Measurements from ENCODE around the gene PPFIA3. TPM values are rescaled to one million over a fixed set of nuclear protein-coding genes. Genes with fewer than 3 reads are reported as not detected.

Gene PPFIA3
- polyA plus RNA-seq, 2 of the 4 experiments (the other 2 are of a cell fraction) = 3.2 to 7.3 TPM

Small RNA genes within 50 kb of the gene (small RNA-seq; reads per million reads assigned to genes)
- gene RN7SL708P = 0 reads per million in 6 experiments

Other genes starting within 250 kb of the PPFIA3 start
- gene PPP1R15A, start 247.1 kb upstream of the PPFIA3 start, polyA plus RNA-seq (2011; rRNA removed) = 49.0 and 74.2 TPM in 2 replicates
- 28.1 to 29.7 TPM (median 29.2 TPM) in 3 replicates for gene PPP1R15A, start 247.1 kb upstream of the PPFIA3 start, polyA plus RNA-seq (2017; fragmentation: RNase III; extraction: RNeasy Plus Mini Kit Qiagen cat#74134 plus additional on column Dnase treatment)
- gene TULP2, start 220.8 kb upstream of the PPFIA3 start, polyA plus RNA-seq (2011; rRNA removed) = not detected in 2 replicates
- not detected in 3 replicates for gene TULP2, start 220.8 kb upstream of the PPFIA3 start, polyA plus RNA-seq (2017; fragmentation: RNase III; extraction: RNeasy Plus Mini Kit Qiagen cat#74134 plus additional on column Dnase treatment)
- gene NUCB1, start 219.2 kb upstream of the PPFIA3 start, polyA plus RNA-seq (2011; rRNA removed) = 58.5 and 79.5 TPM in 2 replicates
- gene NUCB1, start 219.2 kb upstream of the PPFIA3 start, polyA plus RNA-seq (2017; fragmentation: RNase III; extraction: RNeasy Plus Mini Kit Qiagen cat#74134 plus additional on column Dnase treatment) = 154 to 182 TPM (median 174 TPM) in 3 replicates
- 0.60 and 0.78 TPM in 2 replicates for gene DHDH, start 185.8 kb upstream of the PPFIA3 start, polyA plus RNA-seq (2011; rRNA removed)
- gene DHDH, start 185.8 kb upstream of the PPFIA3 start, polyA plus RNA-seq (2017; fragmentation: RNase III; extraction: RNeasy Plus Mini Kit Qiagen cat#74134 plus additional on column Dnase treatment) = 1.1 to 1.2 TPM (median 1.2 TPM) in 3 replicates
- 120 and 134 TPM in 2 replicates for gene BAX, start 164.7 kb upstream of the PPFIA3 start, polyA plus RNA-seq (2011; rRNA removed)
- gene BAX, start 164.7 kb upstream of the PPFIA3 start, polyA plus RNA-seq (2017; fragmentation: RNase III; extraction: RNeasy Plus Mini Kit Qiagen cat#74134 plus additional on column Dnase treatment) = 265 to 299 TPM (median 284 TPM) in 3 replicates
- 4,743 and 7,067 TPM in 2 replicates for gene FTL, start 154.2 kb upstream of the PPFIA3 start, polyA plus RNA-seq (2011; rRNA removed)
- 12,141 to 13,930 TPM (median 13,921 TPM) in 3 replicates for gene FTL, start 154.2 kb upstream of the PPFIA3 start, polyA plus RNA-seq (2017; fragmentation: RNase III; extraction: RNeasy Plus Mini Kit Qiagen cat#74134 plus additional on column Dnase treatment)
- gene GYS1, start 126.2 kb upstream of the PPFIA3 start, polyA plus RNA-seq (2011; rRNA removed) = 10.3 and 16.4 TPM in 2 replicates
- gene GYS1, start 126.2 kb upstream of the PPFIA3 start, polyA plus RNA-seq (2017; fragmentation: RNase III; extraction: RNeasy Plus Mini Kit Qiagen cat#74134 plus additional on column Dnase treatment) = 23.8 to 25.0 TPM (median 24.8 TPM) in 3 replicates
- gene RUVBL2, start 125.7 kb upstream of the PPFIA3 start, polyA plus RNA-seq (2011; rRNA removed) = 146 and 186 TPM in 2 replicates
- gene RUVBL2, start 125.7 kb upstream of the PPFIA3 start, polyA plus RNA-seq (2017; fragmentation: RNase III; extraction: RNeasy Plus Mini Kit Qiagen cat#74134 plus additional on column Dnase treatment) = 213 to 274 TPM (median 225 TPM) in 3 replicates
- gene LHB, start 102.5 kb upstream of the PPFIA3 start, polyA plus RNA-seq (2011; rRNA removed) = not detected in 2 replicates
- 0.22 TPM in 1 of 3 replicates, not detected in the others for gene LHB, start 102.5 kb upstream of the PPFIA3 start, polyA plus RNA-seq (2017; fragmentation: RNase III; extraction: RNeasy Plus Mini Kit Qiagen cat#74134 plus additional on column Dnase treatment)
- not detected in 2 replicates for gene CGB3, start 95.2 kb upstream of the PPFIA3 start, polyA plus RNA-seq (2011; rRNA removed)
- 0.13 to 0.28 TPM in 2 of 3 replicates, not detected in the other for gene CGB3, start 95.2 kb upstream of the PPFIA3 start, polyA plus RNA-seq (2017; fragmentation: RNase III; extraction: RNeasy Plus Mini Kit Qiagen cat#74134 plus additional on column Dnase treatment)
- gene CGB2, start 87.7 kb upstream of the PPFIA3 start, polyA plus RNA-seq (2011; rRNA removed) = not detected in 2 replicates
- gene CGB2, start 87.7 kb upstream of the PPFIA3 start, polyA plus RNA-seq (2017; fragmentation: RNase III; extraction: RNeasy Plus Mini Kit Qiagen cat#74134 plus additional on column Dnase treatment) = not detected in 3 replicates
- not detected in 2 replicates for gene CGB1, start 82.6 kb upstream of the PPFIA3 start, polyA plus RNA-seq (2011; rRNA removed)
- gene CGB1, start 82.6 kb upstream of the PPFIA3 start, polyA plus RNA-seq (2017; fragmentation: RNase III; extraction: RNeasy Plus Mini Kit Qiagen cat#74134 plus additional on column Dnase treatment) = 0.13 TPM in 1 of 3 replicates, not detected in the others
- 0.15 and 0.23 TPM in 2 replicates for gene CGB5, start 75.7 kb upstream of the PPFIA3 start, polyA plus RNA-seq (2011; rRNA removed)
- gene CGB5, start 75.7 kb upstream of the PPFIA3 start, polyA plus RNA-seq (2017; fragmentation: RNase III; extraction: RNeasy Plus Mini Kit Qiagen cat#74134 plus additional on column Dnase treatment) = 0.53 to 0.94 TPM (median 0.71 TPM) in 3 replicates
- gene CGB8, start 70.4 kb upstream of the PPFIA3 start, polyA plus RNA-seq (2011; rRNA removed) = 0.63 and 0.95 TPM in 2 replicates
- gene CGB8, start 70.4 kb upstream of the PPFIA3 start, polyA plus RNA-seq (2017; fragmentation: RNase III; extraction: RNeasy Plus Mini Kit Qiagen cat#74134 plus additional on column Dnase treatment) = 2.0 to 2.7 TPM (median 2.4 TPM) in 3 replicates
- gene CGB7, start 61.8 kb upstream of the PPFIA3 start, polyA plus RNA-seq (2011; rRNA removed) = 0.34 and 0.56 TPM in 2 replicates
- 0.63 to 0.88 TPM (median 0.79 TPM) in 3 replicates for gene CGB7, start 61.8 kb upstream of the PPFIA3 start, polyA plus RNA-seq (2017; fragmentation: RNase III; extraction: RNeasy Plus Mini Kit Qiagen cat#74134 plus additional on column Dnase treatment)
- gene NTF4, start 54.7 kb upstream of the PPFIA3 start, polyA plus RNA-seq (2011; rRNA removed) = 0.34 and 0.37 TPM in 2 replicates
- 1.0 to 2.4 TPM (median 1.7 TPM) in 3 replicates for gene NTF4, start 54.7 kb upstream of the PPFIA3 start, polyA plus RNA-seq (2017; fragmentation: RNase III; extraction: RNeasy Plus Mini Kit Qiagen cat#74134 plus additional on column Dnase treatment)
- not detected in 2 replicates for gene KCNA7, start 46.8 kb upstream of the PPFIA3 start, polyA plus RNA-seq (2011; rRNA removed)
- not detected in 3 replicates for gene KCNA7, start 46.8 kb upstream of the PPFIA3 start, polyA plus RNA-seq (2017; fragmentation: RNase III; extraction: RNeasy Plus Mini Kit Qiagen cat#74134 plus additional on column Dnase treatment)
- gene SNRNP70, start 34.1 kb upstream of the PPFIA3 start, polyA plus RNA-seq (2011; rRNA removed) = 214 and 220 TPM in 2 replicates
- 338 to 350 TPM (median 342 TPM) in 3 replicates for gene SNRNP70, start 34.1 kb upstream of the PPFIA3 start, polyA plus RNA-seq (2017; fragmentation: RNase III; extraction: RNeasy Plus Mini Kit Qiagen cat#74134 plus additional on column Dnase treatment)
- gene LIN7B, start 5.2 kb upstream of the PPFIA3 start, polyA plus RNA-seq (2011; rRNA removed) = 4.6 and 5.4 TPM in 2 replicates
- gene LIN7B, start 5.2 kb upstream of the PPFIA3 start, polyA plus RNA-seq (2017; fragmentation: RNase III; extraction: RNeasy Plus Mini Kit Qiagen cat#74134 plus additional on column Dnase treatment) = 7.1 to 8.3 TPM (median 8.0 TPM) in 3 replicates
- 1.4 and 1.8 TPM in 2 replicates for gene C19orf73, start 401 bp upstream of the PPFIA3 start, polyA plus RNA-seq (2011; rRNA removed)
- 1.7 to 2.2 TPM (median 1.7 TPM) in 3 replicates for gene C19orf73, start 401 bp upstream of the PPFIA3 start, polyA plus RNA-seq (2017; fragmentation: RNase III; extraction: RNeasy Plus Mini Kit Qiagen cat#74134 plus additional on column Dnase treatment)
- 0.04 TPM in 1 of 2 replicates, not detected in the other for gene HRC, start 35.9 kb downstream of the PPFIA3 start, polyA plus RNA-seq (2011; rRNA removed)
- gene HRC, start 35.9 kb downstream of the PPFIA3 start, polyA plus RNA-seq (2017; fragmentation: RNase III; extraction: RNeasy Plus Mini Kit Qiagen cat#74134 plus additional on column Dnase treatment) = 0.04 to 0.05 TPM in 2 of 3 replicates, not detected in the other
- gene TRPM4, start 38.2 kb downstream of the PPFIA3 start, polyA plus RNA-seq (2011; rRNA removed) = 4.7 and 4.9 TPM in 2 replicates
- 8.4 to 9.4 TPM (median 9.1 TPM) in 3 replicates for gene TRPM4, start 38.2 kb downstream of the PPFIA3 start, polyA plus RNA-seq (2017; fragmentation: RNase III; extraction: RNeasy Plus Mini Kit Qiagen cat#74134 plus additional on column Dnase treatment)
- gene SLC6A16, start 205.6 kb downstream of the PPFIA3 start, polyA plus RNA-seq (2011; rRNA removed) = 5.9 and 8.6 TPM in 2 replicates
- 2.4 to 3.2 TPM (median 3.2 TPM) in 3 replicates for gene SLC6A16, start 205.6 kb downstream of the PPFIA3 start, polyA plus RNA-seq (2017; fragmentation: RNase III; extraction: RNeasy Plus Mini Kit Qiagen cat#74134 plus additional on column Dnase treatment)
- gene CD37, start 215.9 kb downstream of the PPFIA3 start, polyA plus RNA-seq (2011; rRNA removed) = not detected in 2 replicates
- gene CD37, start 215.9 kb downstream of the PPFIA3 start, polyA plus RNA-seq (2017; fragmentation: RNase III; extraction: RNeasy Plus Mini Kit Qiagen cat#74134 plus additional on column Dnase treatment) = 0.13 to 0.22 TPM in 2 of 3 replicates, not detected in the other
- gene TEAD2, start 242.9 kb downstream of the PPFIA3 start, polyA plus RNA-seq (2011; rRNA removed) = 15.9 and 20.3 TPM in 2 replicates
- gene TEAD2, start 242.9 kb downstream of the PPFIA3 start, polyA plus RNA-seq (2017; fragmentation: RNase III; extraction: RNeasy Plus Mini Kit Qiagen cat#74134 plus additional on column Dnase treatment) = 19.0 to 26.3 TPM (median 25.3 TPM) in 3 replicates
- 0.53 and 0.91 TPM in 2 replicates for gene DKKL1, start 244.3 kb downstream of the PPFIA3 start, polyA plus RNA-seq (2011; rRNA removed)
- 0.26 to 0.68 TPM (median 0.37 TPM) in 3 replicates for gene DKKL1, start 244.3 kb downstream of the PPFIA3 start, polyA plus RNA-seq (2017; fragmentation: RNase III; extraction: RNeasy Plus Mini Kit Qiagen cat#74134 plus additional on column Dnase treatment)